Ramos (cell line): ENCODE results near the gene KIAA0408.
"Not testable (repeated sequence)": the region's sequence is repeated elsewhere in the genome, so short reads cannot be mapped to it uniquely, and the experiment has no call there.

ENCODE experiments used
- in situ Hi-C: fragments of 300-500 bp; cut with MboI; formaldehyde crosslinking; loops from one replicate; pipeline ENCODE4 v1.14.3; 2022; ENCODE audit warnings: low sequenced_read_pairs; ENCODE audit not compliant: unreplicated experiment

Gene KIAA0408

DNA sequence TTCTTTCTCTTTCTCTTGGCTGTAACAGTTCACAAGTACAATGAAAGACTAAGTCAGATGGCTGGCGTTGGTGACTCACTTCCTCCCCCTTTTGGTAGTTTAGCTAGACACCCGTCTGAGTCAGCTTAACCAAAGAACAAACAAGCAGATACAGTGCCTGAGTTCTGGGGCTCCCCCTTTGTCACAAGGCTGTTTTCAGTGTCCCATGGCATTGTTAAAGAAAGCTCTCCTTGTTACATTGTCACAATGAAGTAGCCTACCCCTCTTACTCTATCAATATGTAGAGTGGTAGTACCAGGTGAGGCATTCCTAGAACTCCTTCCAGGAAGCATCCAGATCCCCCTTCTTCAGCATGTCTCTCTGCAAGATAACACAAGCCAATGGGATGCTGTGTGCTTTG, 38.6 kb downstream of the KIAA0408 start:
- in situ Hi-C loops = no loop called here

DNA sequence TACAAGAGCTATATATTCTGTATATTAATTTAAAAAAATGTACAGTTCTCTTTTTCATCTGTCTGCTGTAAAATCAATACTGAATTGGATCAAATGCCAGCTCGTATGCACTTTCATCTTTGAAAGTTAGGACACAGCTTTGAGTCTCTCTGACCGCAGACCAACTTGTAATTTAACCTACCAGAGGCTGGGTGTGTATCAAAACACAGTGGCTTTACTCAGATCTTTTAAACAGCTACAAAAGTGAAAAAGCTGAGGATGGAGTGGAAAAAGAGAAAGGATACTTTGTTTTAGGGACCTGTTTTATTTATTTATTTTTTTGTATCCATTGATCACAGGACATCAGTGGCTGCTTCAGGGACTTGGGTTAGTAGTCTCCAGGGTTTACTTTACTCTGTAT, 44.1 kb downstream of the KIAA0408 start:
- in situ Hi-C loops = no loop called here

DNA sequence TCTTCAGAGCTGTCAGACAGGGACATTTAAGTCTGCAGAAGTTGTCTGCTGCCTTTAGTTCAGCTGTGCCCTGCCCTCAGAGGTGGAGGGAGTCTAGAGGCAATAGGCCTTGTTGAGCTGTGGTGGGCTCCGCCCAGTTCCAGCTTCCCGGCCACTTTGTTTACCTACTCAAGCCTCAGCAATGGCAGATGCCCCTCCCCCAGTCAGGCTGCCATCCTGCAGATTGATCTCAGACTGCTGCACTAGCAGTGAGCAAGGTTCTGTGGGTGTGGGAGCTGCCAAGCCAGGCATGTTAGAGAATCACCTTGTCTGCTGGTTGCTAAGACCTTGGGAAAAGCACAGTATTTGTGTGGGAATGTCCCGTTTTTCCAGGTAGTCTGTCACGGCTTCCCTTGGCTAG, 46.1 kb downstream of the KIAA0408 start:
- in situ Hi-C loops = not testable (repeated sequence)

DNA sequence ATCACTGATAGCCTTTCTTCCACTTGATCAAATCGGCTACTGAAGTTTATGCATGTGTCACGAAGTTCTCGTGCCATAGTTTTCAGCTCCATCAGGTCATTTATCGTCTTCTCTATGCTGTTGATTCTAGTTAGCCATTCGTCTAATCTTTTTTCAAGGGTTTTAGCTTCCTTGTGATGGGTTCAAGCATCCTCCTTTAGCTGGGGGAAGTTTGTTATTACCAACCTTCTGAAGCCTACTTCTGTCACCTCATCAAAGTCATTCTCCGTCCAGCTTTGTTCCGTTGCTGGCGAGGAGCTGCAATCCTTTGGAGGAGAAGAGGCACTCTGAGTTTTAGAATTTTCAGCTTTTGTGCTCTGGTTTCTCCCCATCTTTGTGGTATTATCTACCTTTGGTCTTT, 47.2 kb downstream of the KIAA0408 start:
- in situ Hi-C loops = not testable (repeated sequence)
